22Rv1 (cell line): ENCODE results near the gene PXDN.

ENCODE experiments used
- H3K27ac ChIP-seq: fragments of 450-650 bp; 2 replicates; pipeline ENCODE4 v1.5.1; 2017
- CTCF ChIP-seq: fragments of 450-650 bp; IDR thresholded peaks from 2 replicates; pipeline ENCODE4 v1.5.1; 2017; ENCODE audit warnings: mild to moderate bottlenecking
- ZFX ChIP-seq: fragments of 450-650 bp; IDR thresholded peaks from 2 replicates; pipeline ENCODE4 v1.6.1; 2017; ENCODE audit warnings: antibody characterized with exemption, borderline replicate concordance

PXDN gene

GRCh38 chr2:1649103-1650084 lies 94.9 kb downstream of the PXDN start:
- no peak overlapping the region for H3K27ac ChIP-seq
- TF ChIP-seq CTCF, result no peak
- TF ChIP-seq ZFX, result no peak

GRCh38 chr2:1648241-1649102 lies 95.8 kb downstream of the PXDN start:
- no peak overlapping the region for H3K27ac ChIP-seq
- TF ChIP-seq ZFX (no peak), CTCF (no peak)

GRCh38 chr2:1647417-1648240 lies 96.7 kb downstream of the PXDN start:
- TF ChIP-seq CTCF, result no peak
- no peak for TF ChIP-seq ZFX
- H3K27ac ChIP-seq, result no peak overlapping the region

GRCh38 chr2:1645761-1646476 lies 98.4 kb downstream of the PXDN start:
- TF ChIP-seq CTCF (no peak), ZFX (no peak)
- H3K27ac ChIP-seq, result no peak overlapping the region

GRCh38 chr2:1644427-1644826 lies 99.9 kb downstream of the PXDN start:
- H3K27ac ChIP-seq, result no peak overlapping the region

More at GRCh38 chr2:1644427-1644826, 99.9 kb downstream of the PXDN start:
- TF ChIP-seq CTCF, result no peak
- no peak for TF ChIP-seq ZFX
